ENCODE measurements around the gene PPCDC.
"Not testable (repeated sequence)": the region's sequence is repeated elsewhere in the genome, so short reads cannot be mapped to it uniquely, and the experiment has no call there.

The PPCDC gene

DNA sequence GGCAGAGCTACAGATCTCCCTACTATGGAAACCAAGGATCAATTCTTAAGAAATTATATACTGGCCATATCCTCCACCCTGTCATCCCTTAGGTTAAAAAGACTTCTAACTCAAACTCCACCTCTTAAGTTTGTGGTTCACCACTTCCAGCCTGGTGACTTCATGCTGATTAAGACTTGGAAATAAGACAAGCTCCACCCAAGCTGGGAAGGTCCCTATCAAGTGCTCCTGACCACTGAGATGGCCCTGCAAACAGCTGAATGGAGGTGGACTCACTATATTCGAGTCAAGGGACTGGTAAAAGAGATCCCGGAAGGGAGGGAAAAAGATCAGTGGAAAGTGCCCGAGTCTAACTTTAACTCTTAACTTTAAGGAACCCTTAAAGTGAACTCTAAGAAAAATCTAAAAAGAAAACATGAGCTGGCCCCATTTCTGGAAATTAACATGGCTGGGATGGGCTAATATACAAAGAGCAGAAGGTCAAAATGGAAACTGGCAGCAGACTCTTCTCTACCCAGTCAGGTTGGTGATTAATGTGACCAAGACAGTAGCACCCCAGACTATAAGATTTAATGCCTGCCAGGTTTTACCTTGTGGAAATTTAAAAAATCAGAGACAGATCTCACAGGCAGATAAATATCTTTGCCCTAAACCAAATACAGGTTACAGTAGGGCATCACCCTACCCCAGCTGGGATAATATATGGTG, 43.9 kb downstream of the PPCDC start:
- peak in 1 of 2 donors; percentile 10 for DNase-seq (ENCODE audit: low read depth in 2 of 2)

DNA sequence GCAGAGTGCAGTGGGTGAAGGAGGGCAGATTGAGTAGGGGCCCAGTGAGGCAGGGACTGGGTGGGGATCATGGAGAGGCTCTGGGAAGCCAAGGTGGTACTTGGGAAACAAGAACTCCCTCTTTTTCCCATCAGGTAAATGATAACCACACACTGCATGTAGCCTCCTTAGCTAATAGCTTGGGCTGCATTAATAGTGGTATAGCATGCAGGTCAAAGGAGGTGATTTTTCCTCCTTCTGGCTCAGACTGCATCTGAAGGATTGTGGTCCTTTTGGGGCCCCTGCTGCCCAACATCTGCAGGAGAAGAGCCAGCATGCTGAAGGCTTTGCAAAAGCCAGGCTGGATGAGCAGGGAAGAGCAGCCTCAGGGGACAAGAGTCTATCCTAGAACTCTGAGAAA, 45.4 kb downstream of the PPCDC start:
- no peak for DNase-seq (ENCODE audit: low read depth in 2 of 2)

DNA sequence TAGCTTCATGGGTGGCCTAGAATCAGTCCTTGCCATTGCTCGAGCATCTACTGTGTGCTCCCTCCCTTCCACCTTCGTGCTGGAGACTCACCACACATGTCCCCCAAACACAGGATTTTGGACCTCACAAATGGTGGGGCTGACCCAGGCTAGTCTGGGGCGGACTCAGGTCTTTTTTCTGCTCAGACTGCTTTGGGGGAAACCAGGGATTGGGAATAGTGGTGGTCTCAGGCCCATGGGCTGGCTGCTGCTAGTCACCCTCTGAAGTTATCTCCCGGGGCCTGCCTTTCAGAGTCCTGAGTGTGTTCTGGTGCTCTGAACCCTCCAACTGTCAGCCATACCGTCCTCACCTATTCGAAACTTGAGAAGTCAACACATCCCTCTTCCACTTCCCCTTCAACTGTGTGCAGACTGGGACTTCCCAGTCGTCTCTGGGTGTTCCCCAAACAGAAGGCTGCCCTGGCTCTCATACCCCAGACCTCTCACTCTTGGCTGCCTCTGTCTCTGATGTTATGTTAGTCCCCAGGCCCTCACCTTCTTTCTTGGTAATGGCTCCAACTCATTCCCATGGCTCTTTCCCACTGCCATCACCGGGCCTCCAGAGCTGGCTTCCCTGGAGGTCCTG, 46.0 kb downstream of the PPCDC start:
- no peak for DNase-seq (ENCODE audit: low read depth in 2 of 2)

DNA sequence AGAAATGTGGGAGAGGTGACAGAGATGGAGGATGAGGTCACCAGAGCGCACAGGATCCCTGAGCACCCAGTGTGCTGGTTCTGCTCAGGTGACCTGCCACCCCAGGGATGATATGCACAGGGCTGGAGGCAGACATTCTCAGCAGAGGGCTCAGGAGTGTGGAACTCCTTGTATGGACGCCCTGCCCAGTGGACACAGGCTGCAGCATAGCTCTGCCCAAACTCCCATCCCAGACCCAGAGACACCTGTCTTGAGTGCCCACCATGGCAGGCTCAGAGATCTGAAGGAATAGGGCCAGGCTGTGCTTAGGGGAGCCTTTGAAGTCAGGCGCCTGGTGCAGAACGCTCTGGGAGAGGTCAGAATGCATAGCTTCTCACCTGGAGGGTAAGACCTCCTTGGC, 47.3 kb downstream of the PPCDC start:
- DNase-seq (ENCODE audit: low read depth in 2 of 2), result no peak

DNA sequence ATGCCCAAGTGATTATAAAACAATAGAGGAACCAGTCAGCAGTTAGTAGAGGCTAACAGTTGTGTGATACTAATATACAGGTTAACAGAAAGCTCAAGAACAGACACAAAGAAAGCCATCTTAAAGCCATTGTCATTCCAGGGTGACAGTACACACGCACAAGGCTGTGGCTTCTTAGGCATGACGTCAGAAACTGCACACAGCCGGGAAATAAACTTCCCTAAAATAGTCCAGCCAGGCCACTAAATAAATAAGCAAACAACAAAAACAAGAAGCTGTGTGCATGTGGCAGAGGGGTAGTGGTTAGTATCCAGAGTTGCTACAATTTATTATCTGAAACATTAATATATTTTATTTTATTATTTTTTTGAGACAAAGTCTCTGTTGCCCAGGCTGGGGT, 49.8 kb downstream of the PPCDC start:
- DNase-seq (ENCODE audit: low read depth in 2 of 2), result no peak

DNA sequence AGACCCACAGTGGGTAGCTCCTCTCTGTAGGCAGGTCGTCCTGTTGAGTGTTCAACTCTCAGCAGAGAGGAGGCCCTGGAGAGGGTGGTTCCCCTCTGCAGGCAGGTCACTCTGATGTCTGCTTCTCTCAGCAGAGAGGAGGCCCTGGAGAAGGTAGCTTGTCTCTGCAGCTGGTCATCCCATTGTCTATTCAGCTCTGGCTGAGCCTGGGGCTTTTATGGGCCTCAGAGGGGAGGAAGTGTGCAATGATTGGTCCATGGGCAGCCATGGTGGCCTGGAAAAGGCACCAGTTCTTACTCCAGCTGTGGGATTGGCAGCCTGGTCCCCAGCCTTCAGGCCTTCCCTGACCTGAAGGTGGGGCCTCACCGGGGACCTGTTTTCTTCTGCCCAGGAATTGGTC, 52.9 kb downstream of the PPCDC start:
- DNase-seq (ENCODE audit: low read depth in 2 of 2), result no peak

DNA sequence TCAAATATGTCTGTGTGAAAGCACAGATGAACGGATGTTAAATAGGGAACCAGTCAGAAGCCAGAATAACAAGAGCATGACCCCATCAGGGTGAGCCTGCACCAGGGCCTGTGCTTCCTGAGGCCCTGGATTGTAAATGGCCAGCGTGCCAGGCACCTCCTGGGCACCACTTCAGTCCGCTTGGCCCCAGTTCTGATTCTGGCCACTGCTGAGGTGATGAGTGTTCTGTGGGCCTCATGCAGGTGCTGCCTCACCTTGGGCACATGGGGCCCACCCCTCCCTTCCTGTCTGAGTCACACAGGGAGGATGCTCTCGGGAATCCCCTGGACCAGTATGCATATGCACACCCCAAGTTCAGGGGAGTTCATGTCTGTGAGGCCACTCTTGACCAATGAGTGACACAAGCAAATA, 54.2 kb downstream of the PPCDC start:
- not testable (repeated sequence) for DNase-seq (ENCODE audit: low read depth in 2 of 2)

DNA sequence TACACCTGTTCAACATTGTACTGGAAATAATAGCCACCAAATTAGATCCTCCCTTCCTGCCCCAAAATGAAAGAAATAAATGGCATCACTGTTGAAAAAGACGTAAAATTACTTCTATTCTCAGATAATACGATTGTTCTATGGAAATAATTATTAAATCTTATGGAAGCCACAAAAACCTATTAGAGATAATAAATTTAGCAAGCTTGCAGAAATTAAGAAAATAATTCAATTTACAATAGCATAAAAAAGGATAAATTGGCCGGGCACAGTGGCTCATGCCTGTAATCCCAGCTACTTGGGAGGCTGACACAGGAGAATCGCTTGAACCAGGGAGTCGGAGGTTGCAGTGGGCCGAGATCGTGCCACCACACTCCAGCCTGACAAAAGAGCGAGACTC, 57.8 kb downstream of the PPCDC start:
- no peak for DNase-seq (ENCODE audit: low read depth in 2 of 2)

DNA sequence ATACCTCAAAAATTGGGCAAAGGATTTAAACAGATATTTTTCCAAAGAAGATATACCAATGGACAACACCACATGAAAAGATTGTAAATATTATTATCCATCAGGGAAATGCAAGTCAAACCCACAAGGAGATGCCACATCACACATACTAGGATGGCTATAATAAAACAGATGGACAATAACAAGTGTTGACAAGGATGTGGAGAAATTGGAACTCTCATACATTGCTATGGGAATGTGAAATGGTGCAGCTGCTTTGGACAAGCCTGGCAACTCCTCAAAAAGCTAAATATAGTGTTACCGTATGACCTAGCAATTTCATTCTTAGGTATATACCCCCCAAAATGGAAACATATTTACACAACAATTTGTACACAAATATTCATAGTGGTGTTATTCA, 59.3 kb downstream of the PPCDC start:
- DNase-seq (ENCODE audit: low read depth in 2 of 2), result no peak

DNA sequence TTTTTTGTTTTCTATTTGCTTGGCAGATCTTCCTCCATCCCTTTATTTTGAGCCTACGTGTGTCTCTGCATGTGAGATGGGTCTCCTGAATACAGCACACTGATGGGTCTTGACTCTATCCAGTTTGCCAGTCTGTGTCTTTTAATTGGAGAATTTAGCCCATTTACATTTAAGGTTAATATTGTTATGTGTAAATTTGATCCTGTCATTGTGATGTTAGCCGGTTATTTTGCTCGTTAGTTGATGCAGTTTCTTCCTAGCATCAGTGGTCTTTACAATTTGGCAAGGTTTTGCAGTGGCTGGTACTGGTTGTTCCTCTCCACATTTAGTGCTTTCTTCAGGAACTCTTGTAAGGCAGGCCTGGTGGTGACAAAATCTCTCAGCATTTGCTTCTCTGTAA, 62.3 kb downstream of the PPCDC start:
- not testable (repeated sequence) for DNase-seq (ENCODE audit: low read depth in 2 of 2)

DNA sequence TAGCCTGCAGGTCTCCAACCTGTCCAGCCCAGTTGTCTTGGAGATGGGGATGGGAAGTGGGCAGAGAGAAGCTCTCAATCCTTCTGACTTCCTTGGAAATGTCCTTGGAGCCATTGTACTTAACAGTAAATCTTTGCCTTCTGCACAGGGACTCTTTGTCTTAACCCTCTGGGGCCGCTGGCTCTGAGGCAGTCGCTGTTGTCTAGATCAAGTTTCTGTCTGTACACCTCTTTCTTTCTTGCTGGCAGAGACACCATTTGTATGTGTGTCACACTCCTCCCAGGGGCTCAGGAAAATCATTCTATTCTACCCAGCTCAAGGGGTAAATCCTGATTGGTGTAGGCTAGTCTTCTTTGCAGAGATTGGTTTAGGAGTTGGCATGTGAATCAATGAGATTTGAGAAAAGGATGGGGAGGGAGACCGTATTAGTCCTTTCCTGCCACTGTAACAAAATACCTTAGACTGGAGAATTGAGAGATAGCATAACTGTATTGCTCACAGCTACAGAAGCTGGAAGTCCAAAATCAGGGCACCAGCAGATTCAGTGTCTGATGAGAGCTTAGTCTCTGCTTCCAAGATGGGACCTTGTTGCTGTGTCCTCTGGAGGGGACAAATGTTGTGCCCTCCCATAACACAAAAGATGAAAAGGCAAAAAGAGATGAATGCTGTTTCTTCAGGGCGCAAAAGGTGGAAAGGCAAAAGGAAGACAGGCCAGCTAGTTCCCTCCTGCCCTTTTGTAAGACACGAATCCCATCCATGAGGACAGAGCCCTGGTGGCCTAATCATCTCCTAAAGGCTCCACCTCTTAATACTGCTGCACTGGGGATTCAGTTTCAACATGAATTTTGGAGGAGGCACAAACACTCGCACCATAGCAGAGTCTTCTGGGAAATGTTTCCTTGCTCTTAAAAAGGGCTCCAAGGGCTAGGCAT, 66.3 kb downstream of the PPCDC start:
- DNase-seq (ENCODE audit: low read depth in 2 of 2), result no peak

DNA sequence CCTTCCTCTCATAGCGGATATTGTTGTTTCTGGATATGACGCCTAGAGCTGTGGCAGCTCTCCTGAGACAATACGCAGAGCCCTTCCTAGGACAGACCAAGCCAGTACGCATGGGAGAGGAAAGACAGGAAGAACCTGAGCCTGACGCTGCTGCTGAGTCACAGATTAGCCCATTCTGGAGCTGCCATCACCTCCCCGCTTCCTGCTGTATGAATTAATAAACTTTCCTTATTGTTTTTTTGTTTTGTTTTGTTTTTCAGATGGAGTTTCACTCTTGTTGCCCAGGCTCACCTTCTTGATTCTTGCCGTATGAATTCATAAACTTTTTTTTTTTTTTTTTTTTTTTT, 67.0 kb downstream of the PPCDC start:
- DNase-seq (ENCODE audit: low read depth in 2 of 2), result no peak

DNA sequence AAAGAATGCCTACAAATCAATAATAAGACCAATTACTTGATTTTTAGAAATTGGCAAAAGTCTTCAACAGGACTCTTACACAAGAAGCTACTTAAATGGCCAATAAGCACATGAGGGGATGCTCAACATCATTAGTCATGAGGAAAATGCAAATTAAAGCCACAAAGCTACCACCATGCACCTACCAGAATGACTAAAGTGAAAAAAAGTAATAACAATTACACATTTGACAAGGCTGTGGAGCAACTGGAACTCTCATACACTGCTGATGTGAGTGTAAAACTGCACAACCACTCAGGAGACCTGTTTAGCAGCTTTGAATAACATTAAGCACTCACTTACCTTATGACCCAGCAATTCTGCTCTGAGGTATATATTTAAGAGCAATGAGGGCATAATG, 68.4 kb downstream of the PPCDC start:
- no peak for DNase-seq (ENCODE audit: low read depth in 2 of 2)

DNA sequence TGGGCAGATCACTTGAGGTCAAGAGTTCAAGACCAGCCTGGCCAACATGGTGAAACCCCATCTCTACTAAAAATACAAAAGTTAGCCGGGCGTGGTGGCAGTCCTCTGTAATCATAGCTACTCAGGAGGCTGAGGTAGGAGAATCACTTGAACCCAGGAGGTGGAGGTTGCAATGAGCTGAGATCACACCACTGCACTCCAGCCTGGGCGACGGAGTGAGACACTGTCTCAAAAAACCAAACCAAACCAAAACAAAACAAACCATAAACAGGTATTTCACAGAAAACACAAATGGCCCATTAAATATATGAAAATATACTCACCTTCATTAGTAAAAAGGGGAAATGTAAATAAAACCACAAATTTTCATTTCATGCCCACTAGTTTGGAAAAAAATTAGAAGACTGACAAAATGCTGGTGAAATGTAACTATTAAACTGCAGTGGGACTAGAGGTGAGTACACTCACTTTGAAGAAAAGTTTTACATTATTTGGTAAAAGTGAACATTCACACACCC, 71.6 kb downstream of the PPCDC start:
- not testable (repeated sequence) for DNase-seq (ENCODE audit: low read depth in 2 of 2)

DNA sequence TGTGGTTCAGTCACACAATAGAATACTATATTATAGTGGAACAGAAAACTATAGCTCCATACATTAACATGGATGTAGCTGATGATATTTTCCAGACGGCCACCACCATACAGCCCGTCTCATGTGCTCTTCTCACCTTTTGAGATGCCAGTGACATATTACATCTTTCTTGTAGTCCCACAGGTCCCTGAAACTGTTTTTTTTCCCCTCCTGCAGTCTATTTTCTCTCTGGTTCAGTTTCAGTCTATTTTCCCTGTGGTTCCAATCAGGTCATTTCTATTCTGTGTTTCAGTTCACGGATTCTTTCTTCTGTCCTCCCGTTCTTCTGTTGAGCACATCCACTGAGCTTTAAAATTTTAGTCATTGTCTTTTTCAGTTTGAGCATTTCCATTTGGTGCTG, 72.2 kb downstream of the PPCDC start:
- no peak for DNase-seq (ENCODE audit: low read depth in 2 of 2)

DNA sequence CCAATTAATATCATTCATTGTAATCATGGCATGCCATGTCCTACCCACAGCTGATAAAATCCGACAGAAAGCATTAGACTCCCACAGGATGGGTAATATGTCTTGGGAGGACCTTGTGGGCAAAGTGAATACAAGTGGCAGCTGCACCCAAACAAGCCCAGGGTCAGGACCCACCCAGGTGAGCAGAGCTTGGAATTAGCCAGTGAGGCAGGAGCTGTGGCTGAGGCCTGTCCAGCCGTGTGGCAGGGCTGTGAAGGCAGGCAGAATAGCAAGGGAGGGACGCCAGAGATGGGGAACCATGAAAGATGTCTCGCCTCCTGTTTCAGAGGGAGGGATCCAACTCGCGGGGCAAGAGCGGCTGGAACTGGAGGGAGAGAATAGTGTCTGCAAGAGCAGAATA, 74.5 kb downstream of the PPCDC start:
- no peak for DNase-seq (ENCODE audit: low read depth in 2 of 2)

DNA sequence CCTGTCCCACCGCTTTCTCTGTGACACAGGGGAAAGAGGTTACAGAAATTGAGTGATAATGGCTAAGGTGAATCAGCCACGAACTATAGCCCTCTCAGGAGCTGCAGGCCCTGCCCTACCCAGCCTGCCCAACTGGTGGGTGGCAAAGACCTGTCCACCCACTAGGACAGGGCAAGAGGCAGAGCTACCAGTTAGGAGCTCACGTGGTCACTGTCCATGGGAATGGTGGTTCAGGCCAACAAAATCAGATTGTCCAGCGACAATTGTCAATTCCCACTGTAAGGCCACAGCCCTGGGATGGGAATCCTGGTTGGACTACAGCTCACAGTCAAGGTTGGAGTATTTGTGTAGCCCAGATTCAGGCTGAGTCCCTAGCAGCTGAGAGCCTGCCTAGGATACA, 75.0 kb downstream of the PPCDC start:
- no peak for DNase-seq (ENCODE audit: low read depth in 2 of 2)
